SK-N-SH treated with all-trans-retinoic acid at 6 μM for 48 hours (cell line): ENCODE data around the gene STEAP3.

Experiments used
- GLIS3 ChIP-seq: fragments of 250-450 bp; sonication (Bioruptor Pico); IDR thresholded peaks from 2 replicates; pipeline ENCODE4 v1.5.0; 2020; ENCODE audit warnings: mild to moderate bottlenecking, moderate library complexity
- POU6F1 ChIP-seq: fragments of 250-450 bp; sonication (Bioruptor Pico); IDR thresholded peaks from 2 replicates; pipeline ENCODE4 v1.8.0; 2021; ENCODE audit warnings: low read depth, mild to moderate bottlenecking, moderate library complexity, borderline replicate concordance
- TCF4 ChIP-seq: fragments of 250-450 bp; sonication (Bioruptor Pico); IDR thresholded peaks from 2 replicates; pipeline ENCODE4 v1.8.0; 2021; ENCODE audit warnings: mild to moderate bottlenecking, moderate library complexity, borderline replicate concordance
- ZFP3 ChIP-seq: fragments of 250-450 bp; sonication (Bioruptor Pico); IDR thresholded peaks from 2 replicates; pipeline ENCODE4 v1.5.0; 2020; ENCODE audit warnings: mild to moderate bottlenecking, moderate library complexity
- TF ChIP-seq, protein P1 (sequence below): fragments of 250-450 bp; sonication (Bioruptor Pico); IDR thresholded peaks from 2 replicates; pipeline ENCODE4 v1.8.0; 2020; ENCODE audit warnings: mild to moderate bottlenecking, moderate library complexity, borderline replicate concordance
- TF ChIP-seq, protein P2 (sequence below): fragments of 250-450 bp; sonication (Bioruptor Pico); IDR thresholded peaks from 2 replicates; pipeline ENCODE4 v1.5.1; 2020; ENCODE audit warnings: low read depth, mild to moderate bottlenecking, moderate library complexity

- TF ChIP-seq, protein P1, sequence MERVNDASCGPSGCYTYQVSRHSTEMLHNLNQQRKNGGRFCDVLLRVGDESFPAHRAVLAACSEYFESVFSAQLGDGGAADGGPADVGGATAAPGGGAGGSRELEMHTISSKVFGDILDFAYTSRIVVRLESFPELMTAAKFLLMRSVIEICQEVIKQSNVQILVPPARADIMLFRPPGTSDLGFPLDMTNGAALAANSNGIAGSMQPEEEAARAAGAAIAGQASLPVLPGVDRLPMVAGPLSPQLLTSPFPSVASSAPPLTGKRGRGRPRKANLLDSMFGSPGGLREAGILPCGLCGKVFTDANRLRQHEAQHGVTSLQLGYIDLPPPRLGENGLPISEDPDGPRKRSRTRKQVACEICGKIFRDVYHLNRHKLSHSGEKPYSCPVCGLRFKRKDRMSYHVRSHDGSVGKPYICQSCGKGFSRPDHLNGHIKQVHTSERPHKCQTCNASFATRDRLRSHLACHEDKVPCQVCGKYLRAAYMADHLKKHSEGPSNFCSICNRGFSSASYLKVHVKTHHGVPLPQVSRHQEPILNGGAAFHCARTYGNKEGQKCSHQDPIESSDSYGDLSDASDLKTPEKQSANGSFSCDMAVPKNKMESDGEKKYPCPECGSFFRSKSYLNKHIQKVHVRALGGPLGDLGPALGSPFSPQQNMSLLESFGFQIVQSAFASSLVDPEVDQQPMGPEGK (CRISPR knock-in tag), result no peak
- TF ChIP-seq POU6F1 (no peak), TCF4 (CRISPR knock-in tag) (no peak), GLIS3 (no peak), ZFP3 (CRISPR knock-in tag) (no peak)
- TF ChIP-seq, protein P2, sequence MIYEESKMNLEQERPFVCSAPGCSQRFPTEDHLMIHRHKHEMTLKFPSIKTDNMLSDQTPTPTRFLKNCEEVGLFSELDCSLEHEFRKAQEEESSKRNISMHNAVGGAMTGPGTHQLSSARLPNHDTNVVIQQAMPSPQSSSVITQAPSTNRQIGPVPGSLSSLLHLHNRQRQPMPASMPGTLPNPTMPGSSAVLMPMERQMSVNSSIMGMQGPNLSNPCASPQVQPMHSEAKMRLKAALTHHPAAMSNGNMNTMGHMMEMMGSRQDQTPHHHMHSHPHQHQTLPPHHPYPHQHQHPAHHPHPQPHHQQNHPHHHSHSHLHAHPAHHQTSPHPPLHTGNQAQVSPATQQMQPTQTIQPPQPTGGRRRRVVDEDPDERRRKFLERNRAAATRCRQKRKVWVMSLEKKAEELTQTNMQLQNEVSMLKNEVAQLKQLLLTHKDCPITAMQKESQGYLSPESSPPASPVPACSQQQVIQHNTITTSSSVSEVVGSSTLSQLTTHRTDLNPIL (CRISPR knock-in tag), result no peak
Measured at GRCh38 chr2:119225926-119226325, 2.3 kb downstream of the STEAP3 start.
